NCI-H226 (cell line): ENCODE data around the gene FECH.
"Not testable (repeated sequence)": the region's sequence is repeated elsewhere in the genome, so short reads cannot be mapped to it uniquely, and the experiment has no call there.

Experiments used
- DNase-seq: peaks from one replicate; pipeline ENCODE4 v3.0.0-alpha.2; 2015

The FECH gene, protein sequence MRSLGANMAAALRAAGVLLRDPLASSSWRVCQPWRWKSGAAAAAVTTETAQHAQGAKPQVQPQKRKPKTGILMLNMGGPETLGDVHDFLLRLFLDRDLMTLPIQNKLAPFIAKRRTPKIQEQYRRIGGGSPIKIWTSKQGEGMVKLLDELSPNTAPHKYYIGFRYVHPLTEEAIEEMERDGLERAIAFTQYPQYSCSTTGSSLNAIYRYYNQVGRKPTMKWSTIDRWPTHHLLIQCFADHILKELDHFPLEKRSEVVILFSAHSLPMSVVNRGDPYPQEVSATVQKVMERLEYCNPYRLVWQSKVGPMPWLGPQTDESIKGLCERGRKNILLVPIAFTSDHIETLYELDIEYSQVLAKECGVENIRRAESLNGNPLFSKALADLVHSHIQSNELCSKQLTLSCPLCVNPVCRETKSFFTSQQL

DNA sequence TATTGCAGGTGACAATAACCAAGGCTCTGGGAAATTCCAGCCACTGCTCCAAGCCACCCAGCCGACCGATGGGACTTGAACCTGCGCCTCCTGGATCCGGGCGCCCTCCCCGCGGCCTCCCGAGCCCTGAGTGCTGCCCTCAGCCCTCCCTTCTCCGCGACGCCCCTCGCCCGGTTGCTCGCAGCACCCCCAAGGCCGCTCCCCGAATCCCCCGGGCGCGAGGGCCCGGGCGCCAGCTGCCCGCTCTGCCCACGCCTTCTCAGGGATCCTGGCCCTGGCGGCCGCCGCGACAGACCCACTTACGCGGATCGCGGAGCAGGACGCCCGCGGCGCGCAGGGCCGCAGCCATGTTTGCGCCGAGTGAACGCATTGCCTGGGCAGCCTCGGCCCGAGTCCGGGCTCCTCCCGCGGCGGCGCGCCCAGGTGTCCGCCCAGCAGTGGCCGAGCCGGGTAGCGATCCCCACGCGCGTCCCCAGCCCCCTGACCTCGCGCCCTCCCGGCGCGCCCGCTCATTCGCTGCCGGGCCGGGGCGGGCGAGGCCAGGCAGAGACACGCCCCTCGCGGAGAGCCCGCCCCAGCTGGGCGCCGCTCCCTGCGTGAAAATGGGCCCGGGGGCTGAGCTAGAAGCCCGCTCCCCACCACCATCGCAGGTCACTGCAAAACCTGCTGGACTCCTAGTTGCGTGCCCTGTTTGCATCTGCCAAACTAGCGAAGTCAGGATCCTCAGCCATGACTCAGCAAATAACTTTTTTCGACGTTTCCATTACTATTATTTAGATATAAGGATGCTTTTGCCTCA is at the start of gene FECH:
TSS of gene FECH (minus strand) at position 452 of the 799 bp plus-strand sequence. CDS start at position 370, 82 bp downstream.
- DNase-seq, result peak; percentile 63

DNA sequence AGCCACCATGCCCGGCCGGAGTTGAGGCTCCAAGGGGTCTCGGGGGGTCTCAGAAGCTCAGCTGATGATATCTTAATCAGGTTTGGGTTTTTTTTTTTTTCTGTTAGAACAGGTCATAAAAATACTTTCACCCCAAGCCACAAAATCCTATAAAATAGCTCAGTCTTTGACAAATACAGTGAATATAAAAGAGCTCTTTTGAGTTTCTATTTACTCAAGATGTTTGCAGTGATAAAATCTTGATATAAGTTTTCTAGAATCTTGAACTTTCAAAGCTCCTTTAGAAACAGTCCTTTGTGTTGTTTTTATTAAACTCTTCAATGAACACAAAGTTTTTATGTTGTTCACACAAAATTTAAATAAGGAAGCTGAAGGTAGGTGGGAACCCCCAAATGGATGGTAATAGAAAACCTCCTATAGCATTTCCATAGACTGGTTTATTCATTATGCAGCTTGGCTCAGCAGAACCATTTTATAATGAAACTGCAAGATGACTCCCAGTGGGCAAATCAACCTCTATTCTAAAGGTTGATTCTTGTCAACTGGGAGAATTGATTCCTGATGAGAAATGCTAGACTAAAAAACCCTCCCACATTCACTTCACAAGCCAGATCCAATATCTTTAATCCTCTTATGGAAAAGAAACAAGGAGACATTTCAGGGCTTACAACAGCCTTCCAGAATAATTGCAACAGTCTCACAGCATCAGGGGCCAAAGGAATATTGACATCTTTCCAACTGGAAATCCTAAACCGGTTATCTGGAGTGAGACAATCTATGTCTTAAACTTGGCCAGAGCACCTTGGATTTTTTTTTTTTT is 48.7 kb upstream of the FECH start:
- DNase-seq, result no peak

DNA sequence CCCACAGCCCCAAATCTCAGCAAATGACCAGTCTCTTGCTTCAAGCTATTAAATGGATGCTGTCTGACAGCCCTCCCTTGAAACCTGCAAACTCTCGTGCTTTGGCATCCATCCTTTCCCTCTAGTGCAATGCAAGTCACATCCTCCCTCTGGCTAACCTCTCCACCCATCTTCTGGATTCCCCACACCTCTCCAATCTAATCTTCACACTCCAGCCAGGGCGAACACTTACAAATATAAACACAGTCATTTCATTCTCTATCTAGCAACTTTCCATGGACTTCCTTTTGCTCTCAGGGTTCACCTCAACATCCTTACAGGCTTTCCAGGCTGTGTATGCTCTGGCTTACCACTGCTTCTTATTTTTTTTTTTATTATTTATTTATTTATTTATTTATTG is 45.2 kb upstream of the FECH start:
- DNase-seq, result no peak

DNA sequence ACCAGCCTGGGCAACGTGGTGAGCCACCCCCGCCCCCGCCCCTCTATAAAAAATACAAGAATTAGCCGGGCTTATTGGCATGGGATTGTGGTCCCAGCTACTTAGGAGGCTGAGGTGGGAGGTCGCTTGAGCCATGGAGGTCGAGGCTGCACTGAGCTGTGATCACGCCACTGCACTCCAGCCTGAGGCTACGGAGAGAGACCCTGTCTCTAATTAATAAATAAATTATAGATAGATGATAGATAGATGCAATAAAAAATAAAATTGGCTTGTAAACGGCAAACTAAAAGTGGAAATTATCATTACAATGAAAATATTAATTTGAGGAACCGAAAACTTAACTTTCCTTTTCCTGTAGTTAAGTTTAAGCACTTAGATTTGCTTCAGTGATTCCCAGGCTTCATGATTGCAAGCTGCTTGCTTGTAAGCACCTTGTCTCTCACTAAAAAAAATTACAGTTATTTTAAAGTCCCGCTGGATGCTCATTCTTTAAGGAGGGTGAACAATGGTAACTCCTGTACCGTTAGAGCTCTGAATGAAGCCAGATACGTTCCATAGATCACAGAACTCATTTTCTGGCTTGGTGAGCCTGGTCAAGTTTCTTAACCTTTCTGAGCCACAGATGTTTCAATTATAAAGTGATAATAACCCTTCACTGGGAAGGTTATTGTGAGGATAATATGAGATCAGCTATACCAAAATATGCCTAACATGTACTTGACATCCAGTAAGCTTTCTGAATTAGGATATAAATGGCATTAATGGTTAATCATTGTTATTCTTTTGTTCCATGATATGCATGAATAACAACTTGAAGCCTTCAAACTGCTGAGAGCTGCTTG is 44.5 kb upstream of the FECH start:
- no peak for DNase-seq

DNA sequence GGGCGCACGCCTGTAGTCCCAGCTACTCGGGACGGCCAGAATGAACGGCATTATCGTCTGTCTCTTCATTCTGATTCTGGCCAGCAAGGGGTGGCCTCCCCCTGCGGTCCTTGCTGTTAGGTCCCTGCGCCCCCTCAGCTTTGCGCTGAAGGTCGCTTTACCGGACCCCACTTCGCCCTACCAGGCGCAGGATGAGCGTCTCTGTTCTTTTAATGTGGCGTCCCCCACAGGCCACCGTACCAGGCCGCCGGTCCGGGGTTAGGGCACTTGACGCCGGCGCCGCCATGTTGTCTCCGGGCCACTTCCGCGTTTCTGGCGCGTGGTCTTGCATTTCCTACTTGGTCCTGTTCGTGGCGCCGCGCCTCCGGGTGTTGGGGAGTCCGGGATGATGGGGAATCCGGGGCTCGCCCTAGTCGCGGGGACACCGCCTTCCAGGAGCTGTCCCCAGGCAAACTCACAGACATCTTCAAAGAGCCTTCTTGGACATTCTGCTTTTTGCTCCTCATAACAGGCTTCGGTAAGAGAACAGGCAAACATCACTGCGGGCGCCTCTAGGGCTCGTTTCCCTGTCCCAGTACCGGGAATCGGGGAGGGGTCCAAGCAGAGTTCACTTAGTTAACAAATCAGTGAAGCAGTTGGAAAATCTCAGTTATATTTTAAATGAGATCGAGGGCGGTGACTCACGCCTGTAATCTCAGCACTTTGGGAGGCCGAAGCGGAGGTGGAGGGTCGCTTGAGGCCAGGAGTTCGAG is 43.7 kb upstream of the FECH start:
- DNase-seq, result peak; percentile 81

DNA sequence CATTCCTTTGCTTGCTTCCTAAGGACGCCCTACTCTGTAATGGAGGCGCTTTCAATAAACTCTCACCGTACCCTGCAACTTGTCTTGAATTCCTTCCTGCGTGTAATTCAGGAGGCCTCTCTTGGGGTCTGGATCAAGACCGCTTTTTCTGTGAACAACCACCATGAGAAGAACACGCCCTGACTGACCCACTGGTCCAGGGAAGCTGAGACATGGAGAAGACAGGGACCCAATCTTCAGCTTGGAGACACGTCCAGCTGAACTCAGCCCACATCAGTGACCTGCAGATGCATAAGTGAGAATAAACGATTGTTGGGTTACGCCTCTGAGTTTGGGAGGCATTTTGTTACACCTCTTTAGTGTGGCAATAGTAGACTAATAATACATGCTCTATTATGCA is 42.9 kb upstream of the FECH start:
- no peak for DNase-seq

DNA sequence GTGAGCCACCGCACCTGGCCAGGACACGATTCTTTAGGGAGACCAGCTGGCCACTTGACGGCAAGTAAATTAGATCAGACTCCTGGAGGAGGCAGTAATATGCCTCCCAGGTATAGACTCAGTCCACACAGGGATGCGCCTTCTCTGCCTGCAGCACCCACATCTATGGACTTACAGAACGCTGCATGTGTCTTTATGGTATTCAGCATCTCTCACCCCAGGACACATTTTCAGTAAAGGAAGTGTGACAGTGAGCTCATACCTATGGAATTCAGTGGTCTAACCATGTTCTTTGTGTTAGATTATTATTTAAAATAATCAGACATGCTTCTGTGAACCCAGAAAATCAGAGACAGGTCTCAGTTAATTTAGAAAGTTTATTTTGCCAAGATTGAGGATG is 41.0 kb upstream of the FECH start:
- no peak for DNase-seq

DNA sequence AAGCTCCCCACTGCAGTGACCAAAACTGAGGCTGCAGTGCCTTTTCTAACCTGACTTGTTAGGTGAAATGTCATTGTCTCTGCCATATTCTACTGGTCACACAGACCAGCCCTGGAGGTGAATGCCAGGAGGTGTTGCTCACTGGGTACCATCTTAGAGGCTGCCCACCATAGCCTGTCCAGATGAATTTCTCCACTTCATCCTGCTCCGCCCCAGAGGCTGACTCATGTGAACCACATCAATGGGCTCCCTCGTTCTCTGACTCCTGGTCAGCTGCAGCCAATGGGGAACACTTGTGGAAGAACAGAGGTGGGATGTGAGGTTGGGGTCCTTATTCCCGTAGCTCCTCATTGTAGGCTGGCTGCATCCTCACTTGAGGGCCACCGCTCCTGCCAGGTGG is 38.5 kb upstream of the FECH start:
- DNase-seq, result peak; percentile 59

DNA sequence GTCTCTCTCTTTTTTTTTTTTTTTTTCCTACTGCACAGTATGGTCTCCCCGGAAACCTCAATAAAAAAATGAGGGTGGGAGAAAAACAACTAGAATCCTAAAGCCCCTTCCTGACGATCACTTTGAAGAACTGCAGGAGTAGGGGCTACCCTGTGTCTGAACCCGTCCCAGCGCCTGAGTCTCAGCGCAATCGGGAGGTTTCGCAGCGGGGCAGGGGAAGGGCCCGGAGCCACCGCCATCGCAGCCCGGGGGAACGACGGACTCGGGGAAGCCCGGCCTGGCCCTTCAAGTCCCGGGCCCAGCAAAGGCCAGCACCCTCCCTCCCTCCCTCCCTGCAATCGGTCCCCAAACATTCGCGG is 34.7 kb upstream of the FECH start:
- DNase-seq, result no peak

DNA sequence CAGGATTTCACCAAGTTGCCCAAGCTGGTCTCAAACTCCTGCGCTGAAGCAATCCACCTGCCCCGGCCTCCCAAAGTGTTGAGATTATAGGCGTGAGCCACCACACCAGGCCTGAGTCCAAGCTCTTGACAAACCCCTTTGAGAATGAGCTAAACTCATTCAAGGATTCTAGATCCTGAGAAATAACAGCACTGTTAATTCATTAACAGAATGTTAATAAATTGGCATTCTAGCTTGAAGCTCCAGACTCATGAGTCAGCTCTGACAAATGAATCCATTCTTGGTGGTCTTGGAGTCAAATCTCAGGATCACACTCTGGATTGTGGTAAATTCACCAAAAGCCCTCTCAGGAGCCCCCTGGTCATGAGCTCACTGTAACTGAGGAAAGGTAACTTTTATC is 33.4 kb upstream of the FECH start:
- DNase-seq, result no peak

DNA sequence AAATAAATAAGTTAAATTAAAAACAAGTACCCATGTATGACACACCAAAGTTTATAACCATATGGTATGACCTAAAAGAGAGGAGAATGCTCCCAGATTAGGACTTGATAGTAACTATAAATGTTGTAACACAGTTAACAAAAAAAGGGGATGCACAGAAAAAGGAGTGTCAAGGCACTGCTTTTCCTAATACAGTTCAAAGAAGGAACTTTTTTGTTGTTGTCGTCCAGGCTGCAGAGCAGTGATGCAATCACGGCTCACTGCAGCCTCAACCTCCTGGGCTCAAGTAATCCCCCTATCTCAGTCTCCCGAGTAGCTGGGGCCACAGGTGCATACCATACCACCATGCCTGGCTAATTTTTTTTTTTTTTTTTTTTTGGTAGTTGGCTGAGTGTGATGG is 32.4 kb upstream of the FECH start:
- DNase-seq, result no peak

DNA sequence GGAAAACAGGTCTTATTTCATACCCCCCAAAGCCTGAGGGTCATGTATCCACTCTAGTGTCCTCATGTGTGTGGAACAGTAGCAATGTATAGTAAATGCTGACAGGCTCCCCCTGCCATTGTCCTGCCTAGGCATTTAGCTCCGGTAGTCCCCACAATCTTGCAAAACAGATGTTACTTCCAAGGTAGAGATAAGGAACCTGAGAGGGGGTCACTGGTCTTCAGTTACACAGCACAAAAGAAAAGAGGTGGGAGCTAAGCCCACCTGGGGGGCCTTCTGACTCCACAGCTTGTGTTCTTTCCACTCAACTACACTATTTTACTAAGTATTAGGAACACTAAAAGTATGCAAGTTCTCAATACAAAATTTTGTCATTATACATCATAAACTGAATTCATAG is 17.4 kb upstream of the FECH start:
- DNase-seq, result no peak

DNA sequence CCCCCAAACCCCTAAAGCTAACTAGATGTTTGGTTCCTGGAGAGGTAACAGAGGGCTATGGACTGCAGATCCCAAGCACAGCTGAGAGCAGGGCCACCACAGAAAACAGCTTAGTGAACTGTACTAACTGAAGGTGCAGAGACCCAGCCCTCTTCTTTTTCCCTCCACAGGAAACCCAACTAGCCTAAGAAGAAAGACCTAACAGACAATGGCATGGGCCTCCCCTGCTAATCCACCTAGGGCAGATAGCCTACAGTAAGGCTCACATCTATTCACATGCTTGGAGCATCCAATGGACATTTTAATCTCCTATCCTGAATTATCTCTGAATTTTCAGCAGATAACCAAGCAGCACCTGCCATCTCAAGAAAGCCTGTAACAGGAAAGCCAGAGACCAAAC is 8.8 kb upstream of the FECH start:
- no peak for DNase-seq

DNA sequence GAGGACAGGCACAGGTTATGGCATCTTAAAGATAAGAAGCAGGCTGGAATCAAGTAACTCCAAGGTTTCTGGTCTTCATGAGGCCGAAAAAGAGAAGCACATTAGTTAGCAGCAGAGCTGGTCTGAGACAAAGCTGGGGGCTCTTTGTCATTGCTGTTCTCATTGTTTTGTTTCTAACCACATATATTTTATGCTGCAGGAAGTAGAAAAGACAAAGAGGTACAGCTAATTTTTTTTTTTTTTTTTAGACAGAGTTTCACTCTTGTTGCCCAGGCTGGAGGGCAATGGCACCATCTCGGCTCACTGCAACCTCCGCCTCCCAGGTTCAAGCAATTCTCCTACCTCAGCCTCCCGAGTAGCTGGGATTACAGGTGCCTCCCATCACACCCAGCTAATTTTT is 6.2 kb upstream of the FECH start:
- DNase-seq, result not testable (repeated sequence)

DNA sequence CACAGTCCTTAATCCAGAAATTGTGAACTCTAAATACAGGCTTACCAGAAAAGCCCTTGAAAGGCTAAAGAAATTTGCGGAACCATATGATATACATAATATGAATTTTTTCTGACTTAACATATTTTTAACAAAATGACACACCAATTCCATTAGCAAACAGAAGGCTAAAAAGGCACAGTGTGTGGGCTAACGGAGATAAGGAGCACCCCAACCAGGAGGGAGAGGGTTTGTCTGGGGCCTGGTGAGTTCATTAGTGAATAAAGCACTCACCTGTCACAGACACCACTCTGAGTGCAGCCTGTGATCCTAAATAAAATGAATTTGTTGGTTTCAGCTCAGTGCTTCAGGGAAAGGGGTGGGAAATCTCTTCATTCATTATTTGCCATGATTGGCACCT is 2.7 kb upstream of the FECH start:
- no peak for DNase-seq

DNA sequence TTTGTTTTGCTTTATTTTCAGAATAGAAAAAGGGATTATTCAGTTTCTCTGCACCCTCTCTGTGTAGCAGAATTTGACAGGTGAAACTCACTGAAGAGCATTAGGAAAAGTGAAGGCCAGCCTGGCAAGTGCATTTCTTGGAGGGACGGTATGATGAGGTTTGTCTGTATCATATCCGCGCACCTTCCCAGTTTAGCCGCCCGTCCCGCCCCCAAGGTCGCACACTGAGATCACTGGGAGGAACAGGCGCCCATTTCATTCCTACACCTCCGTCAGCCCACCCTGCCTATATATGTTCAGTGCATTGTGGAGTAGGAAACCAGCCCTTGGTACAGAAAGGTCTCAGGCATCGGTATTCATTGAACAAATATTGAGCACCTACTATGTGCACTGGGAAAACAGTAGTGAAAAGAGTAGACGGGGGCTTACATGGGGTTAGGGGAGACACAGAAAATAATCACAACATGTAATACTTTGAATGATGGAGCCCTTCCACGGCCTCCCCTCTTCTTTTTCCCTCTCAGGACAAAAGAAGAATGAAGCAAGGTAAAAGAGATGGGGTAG is 678 bp upstream of the FECH start:
- DNase-seq, result no peak

DNA sequence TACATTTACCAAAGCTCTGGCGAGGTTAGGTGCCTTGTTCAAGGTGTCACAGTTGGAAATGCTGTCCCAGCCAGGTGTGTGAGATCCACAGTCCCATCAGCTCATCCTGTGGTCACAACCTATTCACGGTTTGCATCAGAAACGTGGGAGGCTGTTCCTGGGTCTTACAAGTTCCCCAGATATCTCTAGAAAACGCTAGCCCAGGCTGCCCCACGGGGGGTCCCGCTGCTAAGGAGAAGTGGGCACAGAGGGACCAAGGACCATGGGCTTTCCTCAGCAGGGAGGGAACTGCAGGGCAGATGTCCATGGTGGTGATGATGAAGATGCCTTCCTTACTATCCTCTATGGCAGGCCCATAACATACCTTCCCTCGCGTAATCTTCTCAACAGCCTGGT is 649 bp downstream of the FECH start:
- no peak for DNase-seq

DNA sequence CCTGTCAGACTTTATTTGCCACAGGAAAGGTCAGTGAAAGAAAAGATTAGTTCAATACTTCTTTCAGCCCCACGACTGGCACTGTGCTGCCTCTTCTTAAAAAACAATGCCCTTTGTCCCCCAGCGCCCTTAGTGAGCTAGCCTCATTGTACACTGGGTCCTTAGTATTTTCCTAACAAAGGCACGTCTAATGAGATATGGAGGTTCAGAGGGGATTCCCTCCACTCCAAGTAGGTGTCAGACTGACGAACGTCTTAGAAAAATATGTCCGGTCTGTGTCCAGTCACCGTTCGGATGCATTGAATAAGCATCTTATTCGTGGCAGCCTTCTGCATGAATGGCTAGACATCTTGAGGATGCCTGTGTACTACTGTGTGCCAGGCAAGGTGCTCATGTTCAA is 1.1 kb downstream of the FECH start:
- no peak for DNase-seq

DNA sequence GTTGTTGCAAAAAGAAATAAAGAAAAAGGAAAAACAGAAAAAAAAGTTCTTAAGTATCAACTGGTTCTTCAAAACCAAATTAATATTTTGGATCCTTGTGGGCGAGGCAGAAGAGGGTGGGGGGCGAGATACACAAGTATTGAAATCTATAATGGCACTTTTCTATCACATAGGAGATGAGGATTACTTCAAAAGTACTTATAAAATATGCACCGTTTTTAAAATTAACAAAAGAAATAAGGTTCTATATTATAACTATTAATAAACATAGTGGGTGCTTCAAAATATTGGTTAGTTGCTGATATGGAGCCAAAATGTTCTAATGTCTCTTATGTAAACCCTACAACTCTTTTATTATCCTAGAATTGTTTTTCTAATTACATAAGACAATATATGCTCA is 2.1 kb downstream of the FECH start:
- DNase-seq, result no peak

DNA sequence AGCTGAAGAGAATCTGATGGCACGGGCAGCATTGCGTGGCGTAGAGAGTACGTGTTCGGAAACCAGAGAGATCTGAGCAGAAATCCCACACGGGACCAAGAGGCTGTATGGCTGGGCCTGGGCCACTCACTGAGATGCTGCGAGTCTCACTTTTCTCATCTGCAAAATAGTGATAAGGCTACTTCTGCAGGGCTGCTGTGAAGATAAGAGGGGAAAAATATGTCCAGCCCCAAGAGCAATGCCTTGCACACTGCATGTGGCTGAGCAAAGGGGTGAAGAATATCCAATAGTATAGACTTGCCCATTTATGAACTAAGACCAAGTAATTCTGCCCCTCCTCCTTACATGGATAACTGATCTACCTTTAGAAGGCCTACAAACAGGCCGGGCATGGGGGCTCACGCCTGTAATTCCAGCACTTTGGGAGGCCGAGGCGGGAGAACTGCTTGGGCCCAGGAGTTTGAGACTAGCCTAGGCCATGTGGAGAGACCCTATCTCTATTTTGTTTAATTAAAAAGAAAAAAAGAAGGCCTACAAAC is 3.1 kb downstream of the FECH start:
- DNase-seq, result no peak

DNA sequence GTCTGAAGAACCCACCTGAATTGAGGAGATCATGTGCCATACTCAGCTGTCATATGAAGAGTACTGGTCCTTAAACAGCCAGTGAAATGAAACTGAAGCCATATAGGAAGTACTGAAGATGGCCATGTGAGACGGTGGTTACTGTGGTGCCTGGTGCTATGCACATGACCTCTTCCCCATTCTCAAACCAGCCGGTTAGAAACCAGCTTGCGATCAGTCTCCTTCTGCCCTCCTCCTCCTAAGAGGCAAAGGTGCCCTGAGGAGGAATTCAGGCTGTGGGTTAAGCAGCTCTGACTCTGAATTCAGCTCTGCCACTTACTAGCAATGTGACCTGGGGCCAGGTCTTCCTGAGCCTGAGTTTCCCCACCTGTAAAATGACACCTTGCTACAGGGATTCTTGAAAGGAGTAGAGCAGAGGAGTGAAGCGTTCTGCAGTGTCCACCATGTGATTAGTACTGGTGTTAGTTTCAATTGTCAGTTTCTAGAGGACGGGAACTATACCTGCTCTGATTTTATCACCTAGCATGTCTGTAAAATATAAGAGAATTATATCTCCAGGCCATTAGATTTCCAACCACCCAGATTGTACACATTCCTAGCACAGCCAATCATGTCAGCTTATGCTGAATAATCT is 5.1 kb downstream of the FECH start:
- DNase-seq, result no peak
